DOHH2 (cell line): ENCODE measurements around the gene FBXW5.

Experiments
- H3F3A ChIP-seq: fragments of 200-600 bp; sonication (generic), shearing (Covaris generic); 2 replicates; pipeline ENCODE4 v1.6.0; 2016; ENCODE audit warnings: antibody characterized with exemption, mild to moderate bottlenecking; ENCODE audit not compliant: control insufficient read depth, insufficient read depth
- H3K27ac ChIP-seq: fragments of 200-600 bp; sonication (generic); 2 replicates; pipeline ENCODE4 v1.5.1; 2014; ENCODE audit warnings: low read depth, mild to moderate bottlenecking, low read length, moderate library complexity
- H3K27me3 ChIP-seq: fragments of 200-600 bp; sonication (generic); 2 replicates; pipeline ENCODE4 v1.6.1; 2014; ENCODE audit warnings: mild to moderate bottlenecking, low read length, mixed read lengths; ENCODE audit not compliant: control insufficient read depth
- H3K36me3 ChIP-seq: fragments of 200-600 bp; sonication (generic); 2 replicates; pipeline ENCODE4 v1.6.1; 2014; ENCODE audit warnings: mild to moderate bottlenecking, low read length, moderate library complexity, mixed read lengths; ENCODE audit not compliant: control insufficient read depth
- H3K4me1 ChIP-seq: fragments of 200-600 bp; sonication (generic); 2 replicates; pipeline ENCODE4 v1.6.1; 2014; ENCODE audit warnings: mild to moderate bottlenecking, low read length, mixed read lengths; ENCODE audit not compliant: control insufficient read depth
- H3K4me2 ChIP-seq: fragments of 200-600 bp; sonication (generic); 2 replicates; pipeline ENCODE4 v1.6.0; 2014; ENCODE audit warnings: mild to moderate bottlenecking, low read length, moderate library complexity
- H3K4me3 ChIP-seq: fragments of 200-600 bp; sonication (generic); 2 replicates; pipeline ENCODE4 v1.5.1; 2014; ENCODE audit warnings: mild to moderate bottlenecking, low read length, mixed read lengths
- H3K79me2 ChIP-seq: fragments of 200-600 bp; sonication (generic); 2 replicates; pipeline ENCODE4 v1.6.1; 2014; ENCODE audit warnings: mild to moderate bottlenecking, low read length, mixed read lengths; ENCODE audit not compliant: control insufficient read depth
- H3K9me2 ChIP-seq: fragments of 200-600 bp; sonication (generic); replicated peaks from 2 replicates; pipeline ENCODE4 v1.6.1; 2014; ENCODE audit warnings: mild to moderate bottlenecking, low read length, mixed read lengths; ENCODE audit not compliant: control insufficient read depth
- H3K9me3 ChIP-seq: fragments of 200-600 bp; sonication (generic); 2 replicates; pipeline ENCODE4 v1.6.1; 2014; ENCODE audit warnings: antibody characterized with exemption, low read length, mixed read lengths; ENCODE audit not compliant: control insufficient read depth, insufficient read depth
- H4K20me1 ChIP-seq: fragments of 200-600 bp; sonication (generic); 2 replicates; pipeline ENCODE4 v1.6.0; 2014; ENCODE audit warnings: low read depth, mild to moderate bottlenecking, antibody characterized with exemption, low read length, moderate library complexity; ENCODE audit not compliant: control insufficient read depth, insufficient read depth
- CTCF ChIP-seq: fragments of 200-600 bp; sonication (generic); IDR thresholded peaks from one replicate; pipeline ENCODE4 v1.5.1; 2014; ENCODE audit warnings: antibody characterized with exemption, mild to moderate bottlenecking, low read depth, low read length; ENCODE audit not compliant: poor library complexity, severe bottlenecking
- EZH2phosphoT487 ChIP-seq: fragments of 200-600 bp; sonication (generic); IDR thresholded peaks from 2 replicates; pipeline ENCODE4 v1.6.1; 2017; ENCODE audit warnings: borderline replicate concordance, mild to moderate bottlenecking, antibody characterized with exemption, low read length, moderate library complexity, mixed read lengths

Gene FBXW5

DNA sequence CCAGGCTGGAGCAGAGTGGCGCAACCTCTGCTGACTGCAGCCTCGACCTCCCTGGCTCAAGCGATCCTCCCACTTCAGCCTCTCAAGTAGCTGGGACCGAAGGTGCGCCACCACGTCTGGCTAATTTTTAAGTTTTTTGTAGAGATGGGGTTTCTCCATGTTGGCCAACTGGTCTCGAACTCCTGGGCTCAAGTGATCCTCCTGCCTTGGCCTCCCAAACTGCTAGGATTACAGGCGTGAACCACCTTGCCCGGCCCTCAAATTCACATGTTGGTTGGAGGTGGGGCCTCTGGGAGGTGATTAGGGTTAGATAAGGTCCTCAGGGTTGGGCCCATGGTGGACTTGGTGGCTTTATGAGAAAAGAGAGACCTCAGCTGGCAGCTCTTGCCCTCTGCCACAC, 17.6 kb upstream of the FBXW5 start:
- H3K36me3 ChIP-seq, result no peaks in the 10 kb centered on the region
- H3K27me3 ChIP-seq, result no peaks in the 10 kb centered on the region
- no peak overlapping the region for H3K27ac ChIP-seq
- H3F3A ChIP-seq, result no peaks in the 10 kb centered on the region
- no peak overlapping the region for H3K4me3 ChIP-seq
- no peak overlapping the region for H3K4me2 ChIP-seq
- H3K9me2 ChIP-seq, result no peaks in the 10 kb centered on the region
- H3K9me3 ChIP-seq, result no peaks in the 10 kb centered on the region
- H3K4me1 ChIP-seq, result peaks cover 14% of the 10 kb centered on the region
- no peaks in the 10 kb centered on the region for H4K20me1 ChIP-seq
- no peaks in the 10 kb centered on the region for H3K79me2 ChIP-seq
- TF ChIP-seq EZH2phosphoT487 (no peak), CTCF (no peak)

GRCh38 chr9:136961279-136962065, 16.9 kb upstream of the FBXW5 start:
- TF ChIP-seq EZH2phosphoT487 (no peak), CTCF (no peak)

GRCh38 chr9:136960938-136961275, 16.4 kb upstream of the FBXW5 start:
- Histone ChIP-seq H3K79me2 (no peaks in the 10 kb centered on the region), H3K27me3 (no peaks in the 10 kb centered on the region), H4K20me1 (no peaks in the 10 kb centered on the region), H3K27ac (no peak overlapping the region), H3K9me2 (no peaks in the 10 kb centered on the region), H3K36me3 (no peaks in the 10 kb centered on the region), H3K4me3 (no peak overlapping the region), H3F3A (no peaks in the 10 kb centered on the region), H3K4me1 (peaks cover 8% of the 10 kb centered on the region), H3K9me3 (no peaks in the 10 kb centered on the region), H3K4me2 (no peak overlapping the region)
- TF ChIP-seq EZH2phosphoT487 (no peak), CTCF (no peak)

More at GRCh38 chr9:136961279-136962065, 16.9 kb upstream of the FBXW5 start:
- Histone ChIP-seq H3K36me3 (no peaks in the 10 kb centered on the region), H3K4me3 (no peak overlapping the region), H3K79me2 (no peaks in the 10 kb centered on the region), H4K20me1 (no peaks in the 10 kb centered on the region), H3K9me2 (no peaks in the 10 kb centered on the region), H3K27ac (no peak overlapping the region), H3K27me3 (no peaks in the 10 kb centered on the region), H3K9me3 (no peaks in the 10 kb centered on the region), H3K4me1 (peaks cover 14% of the 10 kb centered on the region), H3F3A (no peaks in the 10 kb centered on the region), H3K4me2 (no peak overlapping the region)
